Endothelial cell (in vitro differentiated cells): ENCODE data around the gene RAB28. TPM values are rescaled to one million over a fixed set of nuclear protein-coding genes. Genes with fewer than 3 reads are reported as not detected.

Experiments
- DNase-seq: peaks from one replicate; pipeline ENCODE4 v3.0.0; 2021; ENCODE audit warnings: low spot score
- H3K27ac Mint-ChIP-seq: one replicate; pipeline ENCODE4 v1.8.0; 2021; ENCODE audit warnings: mixed read lengths, inconsistent platforms; ENCODE audit not compliant: unreplicated experiment
- H3K27me3 Mint-ChIP-seq: one replicate; pipeline ENCODE4 v1.8.0; 2021; ENCODE audit warnings: mild to moderate bottlenecking, moderate library complexity, mixed read lengths, inconsistent platforms; ENCODE audit not compliant: unreplicated experiment
- H3K36me3 Mint-ChIP-seq: one replicate; pipeline ENCODE4 v1.8.0; 2021; ENCODE audit warnings: mild to moderate bottlenecking, low read depth, mixed read lengths, inconsistent platforms; ENCODE audit not compliant: unreplicated experiment
- H3K4me1 Mint-ChIP-seq: one replicate; pipeline ENCODE4 v1.8.0; 2021; ENCODE audit warnings: mild to moderate bottlenecking, mixed read lengths, inconsistent platforms; ENCODE audit not compliant: unreplicated experiment
- H3K4me3 Mint-ChIP-seq: one replicate; pipeline ENCODE4 v1.8.0; 2021; ENCODE audit warnings: mild to moderate bottlenecking, mixed read lengths, inconsistent platforms; ENCODE audit not compliant: unreplicated experiment
- H3K9me3 Mint-ChIP-seq: one replicate; pipeline ENCODE4 v1.8.0; 2021; ENCODE audit warnings: mixed read lengths, inconsistent platforms; ENCODE audit not compliant: unreplicated experiment
- total RNA-seq: library from RNA; stranded (reverse); fragmentation: NEBNext Ultra II Directional; extraction: Animal tissue kit (Norgen Biotek cat#: 25700); gene quantifications from one replicate; pipeline ENCODE4 v1.2.1, GENCODE V29; 2021; ENCODE audit not compliant: unreplicated experiment
- TF ChIP-seq, protein P1 (sequence below): fragments of 200-600 bp; sonication (generic); IDR thresholded peaks from one replicate; pipeline ENCODE4 v1.5.0; 2021; ENCODE audit warnings: antibody characterized with exemption; ENCODE audit not compliant: unreplicated experiment

RAB28 gene
- total RNA-seq, 1 donor from 2014 or later, result 17.5 TPM

DNA sequence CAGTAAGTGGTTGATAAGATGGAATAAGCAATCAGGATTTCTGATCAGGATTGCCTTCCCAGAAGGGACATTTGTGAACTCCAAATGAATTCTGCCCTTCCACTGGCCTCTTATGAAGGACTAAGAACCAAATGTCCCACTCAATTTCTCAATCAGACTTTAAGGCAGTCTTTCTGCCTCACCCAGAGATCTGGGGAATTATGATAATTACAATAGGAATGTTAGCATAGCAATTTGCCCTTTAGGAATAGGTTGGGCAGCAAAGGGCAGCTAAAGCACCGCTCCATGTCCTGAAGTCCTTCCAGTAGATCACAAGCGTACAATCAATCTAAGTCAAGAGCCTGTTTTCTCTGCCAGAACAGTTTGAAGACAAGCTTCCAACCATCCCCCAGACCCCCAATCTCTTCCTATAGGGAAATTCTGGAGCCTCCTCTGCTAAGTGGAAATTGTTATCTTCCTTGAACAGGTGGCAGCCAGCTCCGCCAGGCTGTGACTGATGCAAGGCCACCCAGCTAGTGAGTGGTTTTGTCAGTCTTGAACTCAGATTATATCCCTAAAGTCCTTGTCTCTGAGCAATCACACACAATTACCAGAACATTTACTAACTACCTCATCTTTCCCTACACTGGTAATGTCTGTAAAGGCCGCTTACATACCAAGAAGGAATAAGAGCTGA is 41.6 kb upstream of the RAB28 start:
- peak overlapping the region; percentile 56 for H3K4me3 Mint-ChIP-seq
- DNase-seq, result no peak
- TF ChIP-seq, protein P1, sequence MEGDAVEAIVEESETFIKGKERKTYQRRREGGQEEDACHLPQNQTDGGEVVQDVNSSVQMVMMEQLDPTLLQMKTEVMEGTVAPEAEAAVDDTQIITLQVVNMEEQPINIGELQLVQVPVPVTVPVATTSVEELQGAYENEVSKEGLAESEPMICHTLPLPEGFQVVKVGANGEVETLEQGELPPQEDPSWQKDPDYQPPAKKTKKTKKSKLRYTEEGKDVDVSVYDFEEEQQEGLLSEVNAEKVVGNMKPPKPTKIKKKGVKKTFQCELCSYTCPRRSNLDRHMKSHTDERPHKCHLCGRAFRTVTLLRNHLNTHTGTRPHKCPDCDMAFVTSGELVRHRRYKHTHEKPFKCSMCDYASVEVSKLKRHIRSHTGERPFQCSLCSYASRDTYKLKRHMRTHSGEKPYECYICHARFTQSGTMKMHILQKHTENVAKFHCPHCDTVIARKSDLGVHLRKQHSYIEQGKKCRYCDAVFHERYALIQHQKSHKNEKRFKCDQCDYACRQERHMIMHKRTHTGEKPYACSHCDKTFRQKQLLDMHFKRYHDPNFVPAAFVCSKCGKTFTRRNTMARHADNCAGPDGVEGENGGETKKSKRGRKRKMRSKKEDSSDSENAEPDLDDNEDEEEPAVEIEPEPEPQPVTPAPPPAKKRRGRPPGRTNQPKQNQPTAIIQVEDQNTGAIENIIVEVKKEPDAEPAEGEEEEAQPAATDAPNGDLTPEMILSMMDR, result no peak
- peaks cover 10% of the 10 kb centered on the region for H3K4me1 Mint-ChIP-seq
- H3K27ac Mint-ChIP-seq, result peak overlapping the region; percentile 31
- no peaks in the 10 kb centered on the region for H3K9me3 Mint-ChIP-seq
- no peaks in the 10 kb centered on the region for H3K27me3 Mint-ChIP-seq
- H3K36me3 Mint-ChIP-seq, result peaks cover 3% of the 10 kb centered on the region

DNA sequence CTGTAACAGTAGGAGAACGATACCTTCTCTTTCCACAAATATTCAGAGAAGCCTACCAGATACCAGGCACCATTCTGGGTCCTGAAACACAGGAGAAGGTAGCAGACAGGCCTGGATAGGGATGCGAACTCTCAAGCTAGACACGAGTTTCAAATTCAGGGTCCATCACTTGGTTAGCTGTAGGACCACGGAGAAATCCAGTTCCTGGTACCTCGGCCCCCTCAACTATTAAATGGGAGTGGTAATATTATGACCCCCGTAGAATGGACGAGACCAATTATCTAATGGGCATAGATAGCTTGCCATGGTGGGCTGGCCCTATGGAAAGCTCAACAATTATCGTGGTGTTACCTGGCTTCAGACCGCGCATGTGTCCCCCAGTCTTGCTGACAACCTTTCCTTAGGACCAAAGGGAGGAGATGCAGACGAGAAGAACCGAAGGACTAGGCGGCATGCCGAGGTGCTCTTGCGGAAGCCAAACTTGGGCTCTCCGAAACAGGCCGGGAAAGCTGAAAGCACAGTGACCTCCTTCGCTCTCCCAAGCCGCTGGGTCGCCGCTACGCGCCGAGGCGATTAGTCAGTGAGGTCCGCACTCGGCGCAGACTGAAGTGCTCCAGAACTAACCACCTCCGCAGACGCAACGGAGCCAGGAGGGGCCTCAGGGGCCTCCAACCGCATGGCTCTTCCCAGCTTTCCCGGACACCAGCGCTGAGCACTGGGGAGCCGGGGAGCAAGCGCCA is 40.5 kb upstream of the RAB28 start:
- H3K36me3 Mint-ChIP-seq, result peaks cover 3% of the 10 kb centered on the region
- peaks cover 9% of the 10 kb centered on the region for H3K4me1 Mint-ChIP-seq
- TF ChIP-seq, protein P1, result no peak
- DNase-seq, result no peak
- H3K27me3 Mint-ChIP-seq, result no peaks in the 10 kb centered on the region
- no peak overlapping the region for H3K27ac Mint-ChIP-seq
- H3K9me3 Mint-ChIP-seq, result no peaks in the 10 kb centered on the region
- H3K4me3 Mint-ChIP-seq, result no peak overlapping the region

DNA sequence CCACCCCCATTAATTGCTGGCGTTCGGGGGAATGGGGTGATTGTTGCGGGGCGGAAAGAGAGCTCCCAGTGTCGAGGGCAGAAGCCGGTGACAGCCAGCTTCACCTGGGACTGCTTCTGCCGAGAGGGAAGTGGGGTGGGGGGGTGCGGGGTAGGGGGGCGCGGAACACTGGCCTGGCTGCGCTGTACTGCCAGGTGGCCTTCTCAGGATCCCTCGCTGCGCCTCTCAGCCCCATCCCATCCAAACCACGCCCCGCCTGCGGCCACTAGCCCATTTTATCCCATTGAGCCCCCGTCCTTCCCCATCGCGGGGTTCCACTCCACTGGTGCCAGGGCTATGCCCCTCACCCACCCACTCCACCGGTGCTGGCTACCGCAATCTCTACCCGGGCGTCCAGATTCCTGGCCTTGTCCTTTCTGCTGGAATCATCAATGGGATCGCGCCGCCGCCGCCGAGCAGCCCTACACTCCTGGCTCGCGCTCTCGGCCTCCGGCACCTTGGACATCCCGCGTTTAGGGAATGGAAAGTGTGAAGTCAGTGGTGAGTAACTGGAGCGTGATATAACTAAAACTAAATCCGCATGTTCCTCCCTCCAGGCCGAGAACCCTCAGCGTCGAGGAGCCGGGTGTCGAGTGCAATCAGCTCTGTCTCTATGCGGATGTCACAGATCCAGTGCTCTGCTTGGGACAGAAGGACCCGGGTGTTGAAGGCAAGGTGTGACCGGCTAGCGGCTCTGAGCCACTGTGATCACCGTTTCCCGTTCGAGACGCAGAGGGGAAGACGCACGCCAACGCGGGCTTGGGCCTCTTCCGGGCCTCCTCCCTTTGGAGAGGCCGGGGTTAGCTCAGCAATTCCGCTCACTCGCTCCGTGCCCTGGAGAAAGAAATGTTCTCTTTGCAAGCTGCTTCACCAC is 39.7 kb upstream of the RAB28 start:
- Mint-ChIP-seq H3K36me3 (peaks cover 3% of the 10 kb centered on the region), H3K4me3 (no peak overlapping the region), H3K9me3 (no peaks in the 10 kb centered on the region), H3K27ac (no peak overlapping the region), H3K27me3 (no peaks in the 10 kb centered on the region), H3K4me1 (peaks cover 9% of the 10 kb centered on the region)
- no peak for DNase-seq
- TF ChIP-seq, protein P1, result no peak

DNA sequence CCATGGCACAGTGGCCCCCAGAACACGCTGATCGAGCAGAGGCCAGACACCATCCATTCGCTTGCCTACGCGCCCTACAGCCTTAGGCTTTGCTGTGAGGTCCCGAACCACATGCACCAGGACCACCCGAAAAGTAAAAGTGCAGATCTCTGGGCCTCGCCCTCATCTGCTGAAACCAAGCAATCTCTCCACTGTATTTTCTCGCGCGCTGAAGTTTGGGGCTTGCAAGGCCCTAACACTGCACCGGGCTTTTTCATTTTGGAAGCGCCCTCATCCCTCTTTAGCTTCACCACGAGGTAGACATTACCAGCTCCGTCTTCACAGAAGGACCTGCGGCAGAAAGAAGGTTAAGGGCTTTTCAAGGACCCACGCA is 39.0 kb upstream of the RAB28 start:
- H3K27ac Mint-ChIP-seq, result no peak overlapping the region
- no peak for DNase-seq
- no peak overlapping the region for H3K4me3 Mint-ChIP-seq
- peaks cover 9% of the 10 kb centered on the region for H3K4me1 Mint-ChIP-seq
- H3K9me3 Mint-ChIP-seq, result no peaks in the 10 kb centered on the region
- TF ChIP-seq, protein P1, result no peak
- H3K36me3 Mint-ChIP-seq, result peaks cover 3% of the 10 kb centered on the region
- H3K27me3 Mint-ChIP-seq, result no peaks in the 10 kb centered on the region
